ENCODE results near the gene TMEM62.

- TF ChIP-seq REST (IDR thresholded peaks at IDR 0.05; ENCODE audit: borderline replicate concordance) (no peak), CTCF (IDR thresholded peaks at IDR 0.05; ENCODE audit: poor library complexity, severe bottlenecking) (no peak), SMC3 (conservative IDR thresholded peaks at IDR 0.05; ENCODE audit: poor library complexity) (no peak), RAD21 (conservative IDR thresholded peaks at IDR 0.05) (no peak), POLR2AphosphoS5 (IDR thresholded peaks at IDR 0.05) (no peak), EZH2 (IDR thresholded peaks at IDR 0.05; ENCODE audit: borderline replicate concordance, insufficient read depth, low read length, poor library complexity, severe bottlenecking) (no peak), EP300 (conservative IDR thresholded peaks at IDR 0.05; ENCODE audit: poor library complexity, severe bottlenecking) (no peak)
These were observed 32.4 kb upstream of the TMEM62 start for GRCh38 chr15:43100971-43101370.
